Bone marrow (tissue), 2 donors: ENCODE data around the gene NUTM2D.
"Not testable (repeated sequence)": the region's sequence is repeated elsewhere in the genome, so short reads cannot be mapped to it uniquely, and the experiment has no call there.

Source experiments
- DNase-seq, 2 donors: peaks; one replicate each; lab custom pipeline; 2025; lab: John Stamatoyannopoulos, UW

NUTM2D gene

DNA sequence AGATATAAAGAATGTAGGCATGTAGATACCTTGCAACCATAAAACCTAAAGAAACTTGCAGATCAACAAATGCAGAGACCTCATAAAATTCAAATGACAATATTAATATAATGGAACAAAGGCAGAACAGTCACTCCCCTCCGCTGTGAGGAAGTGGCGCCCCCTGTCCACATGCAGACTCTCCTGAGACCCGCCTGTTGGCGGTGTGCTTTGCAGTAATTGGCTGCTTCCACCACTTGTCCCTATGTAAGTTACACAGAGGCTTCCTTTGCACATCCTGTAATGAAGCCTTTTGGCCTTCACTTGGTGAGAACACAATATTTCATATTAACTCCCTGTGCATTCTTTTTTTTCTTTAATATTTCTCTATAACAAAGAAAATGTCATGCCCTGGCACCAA lies 21.6 kb downstream of the NUTM2D start:
- not testable (repeated sequence) for DNase-seq

DNA sequence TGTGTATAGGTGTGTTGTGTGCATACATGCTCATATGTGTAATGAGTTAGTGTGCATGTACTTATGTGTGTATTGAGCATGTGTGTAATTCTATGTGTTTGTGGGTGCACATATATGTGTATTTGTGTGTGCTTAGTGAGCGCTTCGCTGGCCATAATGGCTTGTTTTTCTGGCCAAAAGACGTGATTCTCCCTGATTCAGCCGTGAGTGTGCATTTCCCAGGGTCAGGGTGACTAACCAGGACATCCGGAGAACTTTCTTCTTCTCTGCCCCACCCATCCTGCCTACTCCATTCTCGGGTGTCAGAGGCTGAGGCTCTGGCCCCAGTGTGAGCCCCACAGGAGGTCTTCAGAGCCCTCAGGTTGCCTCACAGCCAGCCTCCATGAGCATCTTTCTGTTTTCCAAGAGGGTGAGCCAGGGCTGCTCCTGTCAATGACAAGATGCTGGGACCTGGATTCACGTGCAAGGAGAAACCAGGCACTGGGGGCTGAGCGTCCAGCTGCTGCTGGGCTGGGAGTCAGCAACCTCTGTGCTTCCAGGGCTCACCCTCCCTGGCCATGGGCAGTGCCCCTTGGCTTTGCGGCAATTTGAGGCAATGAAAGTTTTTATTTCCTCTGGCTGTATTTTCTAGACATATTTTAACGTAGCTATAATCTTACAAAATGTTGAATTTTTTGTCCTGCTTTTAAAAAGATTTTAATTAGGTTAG lies 25.8 kb downstream of the NUTM2D start:
- not testable (repeated sequence) for DNase-seq

- DNase-seq, result not testable (repeated sequence)
These were observed 26.7 kb downstream of the NUTM2D start for GRCh38 chr10:87384283-87384682.

- DNase-seq, result not testable (repeated sequence)
These were observed 28.3 kb downstream of the NUTM2D start for GRCh38 chr10:87385762-87386360.

DNA sequence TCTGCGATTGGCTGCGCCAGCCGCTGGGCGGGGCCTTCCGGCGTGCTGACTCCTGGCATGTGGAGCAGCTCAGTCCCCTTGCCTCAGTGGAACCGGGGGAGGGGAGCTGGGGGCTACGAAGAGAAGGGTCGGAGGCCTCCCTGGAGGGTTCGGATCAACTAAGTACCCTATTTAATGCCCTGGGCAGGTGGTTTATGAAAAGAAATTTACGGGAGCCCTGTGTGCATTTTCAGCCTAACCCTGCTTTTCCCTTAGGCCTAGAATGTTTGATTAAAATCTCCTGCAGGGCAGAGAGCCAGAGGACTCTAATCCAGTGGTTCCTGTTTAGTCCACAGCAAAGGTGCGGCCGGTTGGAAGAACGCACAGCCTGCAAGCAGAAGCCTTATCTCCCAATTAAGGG lies 33.8 kb downstream of the NUTM2D start:
- not testable (repeated sequence) for DNase-seq

DNA sequence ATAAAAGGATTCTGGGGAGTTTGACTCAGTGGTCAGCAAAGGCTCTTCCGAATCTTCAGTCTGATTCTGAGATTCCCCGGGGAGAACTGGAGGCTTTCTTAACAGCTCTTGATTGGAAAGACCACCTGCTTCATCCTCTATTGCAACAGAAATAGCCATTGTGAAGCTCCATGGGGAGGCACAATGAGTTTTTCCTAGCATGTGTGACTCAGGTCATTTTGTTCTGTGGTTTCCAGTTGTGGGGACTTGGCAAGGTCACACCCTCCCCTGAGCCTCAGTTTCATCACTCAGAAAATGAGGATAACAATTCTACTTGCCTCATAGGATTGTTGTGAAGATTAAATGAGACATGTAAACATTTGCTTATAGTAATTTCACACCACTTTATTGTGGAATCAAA lies 38.7 kb downstream of the NUTM2D start:
- not testable (repeated sequence) for DNase-seq

- not testable (repeated sequence) for DNase-seq
These were observed 40.9 kb downstream of the NUTM2D start for GRCh38 chr10:87398436-87398835.

DNA sequence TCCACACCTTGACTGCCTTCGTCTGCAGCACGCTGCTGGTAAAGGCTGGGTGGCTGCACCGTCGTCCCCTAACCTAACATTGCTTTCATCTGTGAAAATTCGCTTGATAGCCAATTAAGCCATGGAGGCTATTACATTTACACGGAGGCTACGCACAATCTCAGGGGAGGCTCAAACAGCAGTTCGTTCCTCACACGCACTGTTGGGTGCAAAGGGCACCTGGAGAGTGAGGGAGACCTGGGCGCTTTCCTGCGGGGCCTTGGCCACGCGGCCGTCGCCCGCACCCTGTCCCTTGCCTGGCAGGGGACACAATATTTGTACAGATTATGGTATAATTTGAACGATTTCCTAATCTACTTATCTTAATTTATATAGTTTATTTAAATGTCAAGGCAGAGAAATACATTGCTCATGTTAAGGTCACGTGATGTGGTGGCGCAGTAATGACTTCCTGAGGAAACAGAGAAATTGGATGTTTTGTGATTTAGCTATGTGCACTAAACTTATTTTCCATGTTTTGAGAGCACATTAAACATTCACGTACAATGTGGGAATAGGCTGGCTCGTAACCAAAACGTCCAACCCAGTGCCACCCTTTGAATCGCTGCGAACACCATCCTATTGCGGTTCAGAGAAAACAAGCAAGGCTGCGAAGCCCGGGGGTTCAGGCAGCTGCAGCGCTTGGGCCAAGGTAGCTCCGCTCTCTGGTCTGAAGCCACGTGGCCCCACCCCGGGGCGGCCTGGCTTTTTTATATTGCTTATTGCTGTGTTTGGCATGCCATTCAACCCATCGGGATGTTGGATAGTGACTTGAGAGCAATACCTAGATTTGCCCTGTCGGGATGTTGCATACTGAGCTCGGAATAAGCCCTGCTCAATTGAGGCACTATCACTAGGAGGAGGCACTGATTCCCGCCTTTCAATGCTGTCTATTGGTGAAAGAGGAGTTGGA lies 50.2 kb downstream of the NUTM2D start:
- DNase-seq, result not testable (repeated sequence)

GRCh38 chr10:87413921-87414320 lies 56.4 kb downstream of the NUTM2D start:
- DNase-seq, result not testable (repeated sequence)
